HG02973 (cell line): ENCODE measurements around the gene CPAMD8.
"Not testable (repeated sequence)": the region's sequence is repeated elsewhere in the genome, so short reads cannot be mapped to it uniquely, and the experiment has no call there.

Source experiments
- ATAC-seq: cut with Tn5 transposase; IDR thresholded peaks from one replicate; pipeline ENCODE4 v1.9.1; 2021; ENCODE audit warnings: moderate library complexity; ENCODE audit not compliant: unreplicated experiment

Gene CPAMD8

DNA sequence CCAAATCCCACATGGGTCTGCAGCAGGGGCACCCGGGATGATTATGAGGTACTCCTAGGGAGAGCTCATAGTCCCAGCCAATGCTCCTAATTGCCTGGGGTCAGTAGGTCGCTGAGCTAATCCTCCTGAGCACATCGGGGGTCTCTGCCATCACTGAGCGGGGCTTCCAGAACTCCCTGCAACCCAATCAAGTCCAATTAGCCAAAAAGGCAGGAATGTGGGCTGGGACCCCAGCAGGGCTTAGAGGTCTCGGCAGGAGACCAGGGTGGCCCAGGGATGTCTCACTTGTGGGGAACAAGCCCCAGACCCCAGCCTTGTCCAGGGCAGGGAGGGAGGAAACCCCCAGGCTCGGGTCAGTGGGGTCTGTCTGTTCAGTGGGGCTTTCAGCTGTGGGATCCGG lies 17.1 kb upstream of the CPAMD8 start:
- ATAC-seq: no peak

DNA sequence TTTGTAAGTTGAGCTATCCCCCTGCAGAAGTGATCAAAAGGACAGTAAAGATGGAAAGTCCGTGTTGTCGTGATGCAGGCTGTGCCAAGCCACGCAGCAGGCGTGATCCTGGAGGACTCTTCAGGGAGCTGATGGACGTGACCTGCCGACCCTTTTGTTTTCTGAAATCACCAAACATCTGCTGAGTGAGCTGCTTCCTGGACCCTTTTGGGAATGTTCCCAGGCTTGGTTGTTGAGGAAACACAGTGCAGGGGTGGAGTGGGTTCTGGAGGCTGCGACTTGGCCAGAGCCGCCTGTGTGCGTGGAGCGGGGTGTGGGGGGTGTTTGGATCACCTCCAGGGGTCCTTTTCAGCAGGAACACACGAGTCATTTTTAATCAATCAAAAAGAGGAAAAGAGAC lies 15.4 kb upstream of the CPAMD8 start:
- ATAC-seq: no peak

DNA sequence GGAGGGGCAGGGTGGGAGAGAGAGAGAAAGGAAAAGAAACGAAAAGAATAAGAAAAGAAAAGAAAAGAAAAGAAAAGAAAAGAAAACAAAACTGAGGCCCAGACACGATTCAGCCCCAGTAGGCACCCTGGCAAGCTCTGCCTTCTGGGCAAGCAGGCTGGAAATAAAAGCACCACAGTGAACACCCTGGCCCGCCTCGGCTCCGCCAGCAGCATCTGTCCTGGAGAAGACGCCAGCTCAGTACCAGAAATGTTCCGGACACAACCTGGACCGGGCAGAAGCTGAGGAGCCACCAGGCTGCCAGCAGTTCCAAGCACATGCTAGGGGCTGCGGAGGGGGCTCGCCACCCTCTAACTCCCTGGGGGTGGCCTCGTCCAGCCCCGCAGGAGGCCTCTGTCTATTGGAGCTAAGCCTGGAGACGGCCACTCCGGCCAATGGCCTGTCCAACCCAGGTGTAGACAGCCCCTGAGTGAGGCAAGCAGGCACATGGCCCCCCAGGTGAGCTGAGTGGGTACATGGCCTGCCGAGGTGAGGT lies 11.4 kb upstream of the CPAMD8 start:
- ATAC-seq: no peak

DNA sequence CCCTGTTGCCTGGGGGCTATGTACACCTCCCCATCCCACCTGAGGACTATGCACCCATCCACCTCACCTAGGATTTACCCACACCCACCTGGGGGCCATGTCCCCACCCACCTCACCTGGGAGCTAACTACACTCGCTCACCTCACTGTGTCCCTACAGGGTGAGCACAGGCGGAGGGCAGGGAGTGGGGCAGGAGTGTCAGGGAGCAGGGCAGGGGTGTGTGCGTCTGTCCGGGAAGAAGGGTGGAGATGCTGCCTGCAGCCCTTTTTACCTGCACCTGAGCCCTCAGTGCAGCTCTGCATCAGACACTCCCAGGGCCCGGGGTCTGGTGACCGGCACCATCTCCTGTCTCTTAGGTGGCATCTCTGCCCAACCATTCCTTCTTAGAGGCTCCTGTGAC lies 10.6 kb upstream of the CPAMD8 start:
- no peak for ATAC-seq

DNA sequence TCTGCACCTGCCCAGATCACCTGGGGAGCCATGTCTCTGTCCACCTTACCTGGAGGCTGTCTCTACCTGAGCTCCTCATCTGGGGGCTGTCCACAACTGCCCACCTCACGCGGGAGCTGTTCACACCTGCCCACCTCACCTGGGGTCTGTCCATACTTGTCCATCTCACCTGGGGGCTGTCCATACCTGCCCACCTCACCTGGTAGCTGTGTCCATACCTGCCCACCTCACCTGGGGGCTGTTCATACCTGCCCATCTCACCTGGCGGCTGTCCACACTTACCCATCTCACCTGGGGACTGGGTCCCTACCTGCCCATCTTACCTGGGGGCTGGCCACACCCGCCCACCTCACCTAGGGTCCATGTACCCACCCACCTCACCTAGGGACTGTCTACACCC lies 10.0 kb upstream of the CPAMD8 start:
- no peak for ATAC-seq

DNA sequence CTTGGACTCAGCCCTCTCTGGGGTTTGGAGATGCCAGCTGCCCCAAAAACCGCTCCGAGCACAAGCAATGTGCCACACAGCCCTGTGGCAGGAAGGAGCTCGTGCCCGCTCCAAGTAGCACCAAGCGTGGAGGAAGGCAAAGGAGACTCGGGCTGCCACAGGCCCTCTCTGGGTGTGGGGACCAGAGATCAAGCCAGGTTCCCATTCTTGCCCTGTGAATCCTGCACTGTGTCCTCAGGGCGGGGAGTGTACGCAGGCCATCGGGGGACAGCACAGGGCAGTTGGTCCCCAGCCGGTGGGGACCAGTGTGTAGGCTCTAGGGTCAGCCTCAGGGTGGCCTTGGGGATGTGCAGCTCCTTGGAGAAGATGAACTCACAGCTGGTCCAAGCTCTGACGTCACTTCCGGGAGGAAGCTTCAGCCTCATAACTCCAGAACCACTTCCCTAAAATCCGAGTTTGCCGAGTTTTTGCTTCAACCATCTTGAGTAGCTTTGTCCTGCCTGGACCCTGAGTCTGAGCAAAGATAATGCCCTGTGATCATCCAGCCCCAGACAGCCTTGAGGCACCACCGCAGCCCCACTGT lies 9.3 kb upstream of the CPAMD8 start:
- ATAC-seq: no peak

DNA sequence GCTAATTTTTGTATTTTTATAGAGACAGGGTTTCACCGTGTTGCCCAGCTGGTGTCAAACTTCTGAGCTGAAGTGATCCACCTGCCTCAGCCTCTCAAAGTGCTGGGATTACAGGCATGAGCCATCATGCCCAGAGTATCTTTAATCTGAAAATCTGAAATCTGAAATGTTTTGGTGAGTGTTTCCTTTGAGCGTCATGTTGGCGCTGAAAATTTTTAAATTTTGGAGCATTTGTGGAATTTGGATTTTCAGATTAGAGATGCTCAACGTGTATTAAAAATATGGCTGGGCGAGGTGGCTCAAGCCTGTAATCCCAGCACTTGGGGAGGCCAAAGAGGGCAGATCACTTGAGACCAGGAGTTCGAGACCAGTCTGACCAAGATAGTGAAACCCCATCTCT lies 5.1 kb upstream of the CPAMD8 start:
- ATAC-seq: no peak

DNA sequence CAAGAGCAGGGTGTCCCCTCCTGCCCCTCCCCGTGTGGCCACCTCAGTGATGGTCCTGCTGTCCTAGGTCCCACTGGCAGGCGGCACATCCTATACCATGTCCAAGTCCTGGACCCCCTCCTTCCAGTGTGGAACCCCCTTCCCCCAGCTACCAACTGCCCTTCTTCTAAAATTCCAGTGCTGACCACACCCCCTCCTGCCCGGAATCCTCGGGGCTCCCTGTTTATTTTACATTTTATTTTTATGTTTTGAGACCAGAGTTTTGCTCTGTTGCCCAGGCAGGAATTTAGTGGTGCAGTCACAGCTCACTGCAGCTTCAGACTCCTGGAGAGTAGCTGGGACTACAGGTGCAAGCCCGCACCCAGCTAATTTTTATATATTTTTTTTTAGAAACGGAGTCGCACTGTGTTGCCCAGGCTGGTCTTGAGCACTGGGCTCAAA lies 945 bp upstream of the CPAMD8 start:
- no peak for ATAC-seq

DNA sequence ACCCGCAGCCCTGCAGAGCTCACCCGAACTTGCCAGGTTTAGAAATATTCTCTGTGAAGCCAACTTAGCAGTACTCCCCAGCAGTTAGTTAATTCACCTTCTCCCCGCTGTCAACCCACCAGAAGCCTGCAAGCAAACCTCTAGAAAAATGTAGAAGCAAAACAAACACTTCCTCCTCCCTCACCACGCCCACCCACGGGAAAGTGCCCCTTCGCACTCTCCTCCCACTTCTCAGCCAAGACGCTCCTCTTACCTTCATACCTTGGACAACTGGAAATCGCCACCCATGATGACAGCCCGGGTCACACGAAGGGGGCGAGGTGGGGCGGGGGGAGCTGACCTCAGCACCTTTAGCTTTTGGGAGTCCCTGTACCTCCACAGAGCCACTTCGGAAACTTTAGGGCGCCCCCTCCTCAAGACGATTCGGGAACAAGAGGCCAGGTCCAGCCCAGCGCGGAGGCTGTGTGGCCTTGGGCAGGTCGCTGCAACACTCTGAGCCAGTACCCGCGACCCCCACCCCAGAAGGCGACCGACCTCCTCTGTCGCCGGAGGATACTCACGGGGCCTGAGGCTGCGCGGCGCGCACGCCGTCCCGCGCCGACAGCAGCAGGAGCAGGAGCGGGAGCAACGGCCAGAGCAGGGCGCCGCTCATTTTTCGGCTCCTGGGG lies 485 bp downstream of the CPAMD8 start:
- ATAC-seq: no peak

DNA sequence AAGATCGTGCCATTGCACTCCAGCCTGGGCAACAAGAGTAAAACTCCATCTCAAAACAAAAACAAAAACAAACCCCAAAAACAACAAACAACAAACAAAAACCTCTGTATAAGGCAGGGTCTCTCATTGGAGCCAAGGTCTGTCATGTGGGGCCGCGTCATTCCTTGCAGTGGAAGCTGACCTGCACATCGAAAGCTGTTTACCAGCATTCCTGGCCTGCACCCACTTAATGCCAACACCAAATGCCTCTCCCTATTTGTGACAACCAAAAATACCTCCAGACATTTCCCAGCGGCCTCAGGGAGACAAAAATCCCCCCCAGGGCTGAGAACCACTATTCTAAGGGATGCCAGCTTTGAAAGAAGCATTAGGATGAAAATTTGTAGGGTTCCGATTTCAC lies 1.2 kb downstream of the CPAMD8 start:
- no peak for ATAC-seq

DNA sequence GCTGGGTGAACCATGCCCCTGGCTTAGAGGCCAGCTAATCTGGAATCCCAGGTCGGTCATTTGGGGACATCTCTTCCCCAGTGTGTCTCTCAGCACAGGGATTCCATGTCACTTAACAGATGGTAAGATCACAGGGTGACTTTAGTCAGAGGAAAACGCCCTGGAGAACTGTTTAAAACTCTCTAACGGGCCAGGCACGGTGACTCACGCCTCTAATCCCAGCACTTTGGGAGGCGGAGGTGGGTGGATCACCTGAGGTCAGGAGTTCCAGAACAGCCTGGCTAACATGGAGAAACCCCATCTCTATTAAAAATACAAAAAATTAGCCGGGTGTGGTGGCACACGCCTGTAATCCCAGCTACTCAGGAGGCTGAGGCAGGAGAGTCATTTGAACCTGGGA lies 1.7 kb downstream of the CPAMD8 start:
- not testable (repeated sequence) for ATAC-seq

DNA sequence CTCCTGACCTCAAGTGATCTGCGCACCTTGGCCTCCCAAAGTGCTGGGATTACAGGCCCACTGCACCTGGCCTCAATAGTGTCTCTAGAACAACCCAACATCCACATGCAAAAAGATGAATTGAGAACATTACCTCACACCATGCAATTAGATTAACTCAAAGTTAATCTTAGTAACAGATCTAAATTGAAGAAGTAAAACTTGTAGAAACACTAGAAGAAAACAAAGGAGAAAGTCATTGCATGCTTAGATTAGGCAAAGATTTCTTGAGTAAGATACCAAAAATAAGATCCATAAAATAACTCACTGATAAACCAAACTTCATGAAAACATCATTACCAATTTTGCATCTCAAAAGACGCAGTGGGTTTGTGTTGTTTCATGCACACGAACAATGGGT lies 2.8 kb downstream of the CPAMD8 start:
- no peak for ATAC-seq

DNA sequence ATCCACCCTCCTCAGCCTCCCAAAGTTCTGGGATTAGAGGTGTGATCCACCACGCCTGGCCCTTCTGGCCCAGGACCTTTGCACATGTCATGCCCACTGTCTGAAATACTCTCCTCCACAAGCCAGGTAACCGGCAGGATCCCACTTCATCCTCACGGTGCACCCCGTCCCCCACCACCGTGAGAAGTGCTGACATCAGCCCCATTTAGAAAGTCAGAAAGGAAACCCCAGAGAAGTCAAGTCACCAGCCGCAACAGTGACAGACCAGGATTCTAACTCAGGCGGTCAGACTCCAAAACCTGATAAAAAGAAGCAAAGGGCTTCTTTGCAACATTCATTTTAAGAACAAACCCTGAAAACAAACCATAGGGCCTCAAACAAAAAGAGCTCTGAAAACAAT lies 3.9 kb downstream of the CPAMD8 start:
- ATAC-seq: no peak

DNA sequence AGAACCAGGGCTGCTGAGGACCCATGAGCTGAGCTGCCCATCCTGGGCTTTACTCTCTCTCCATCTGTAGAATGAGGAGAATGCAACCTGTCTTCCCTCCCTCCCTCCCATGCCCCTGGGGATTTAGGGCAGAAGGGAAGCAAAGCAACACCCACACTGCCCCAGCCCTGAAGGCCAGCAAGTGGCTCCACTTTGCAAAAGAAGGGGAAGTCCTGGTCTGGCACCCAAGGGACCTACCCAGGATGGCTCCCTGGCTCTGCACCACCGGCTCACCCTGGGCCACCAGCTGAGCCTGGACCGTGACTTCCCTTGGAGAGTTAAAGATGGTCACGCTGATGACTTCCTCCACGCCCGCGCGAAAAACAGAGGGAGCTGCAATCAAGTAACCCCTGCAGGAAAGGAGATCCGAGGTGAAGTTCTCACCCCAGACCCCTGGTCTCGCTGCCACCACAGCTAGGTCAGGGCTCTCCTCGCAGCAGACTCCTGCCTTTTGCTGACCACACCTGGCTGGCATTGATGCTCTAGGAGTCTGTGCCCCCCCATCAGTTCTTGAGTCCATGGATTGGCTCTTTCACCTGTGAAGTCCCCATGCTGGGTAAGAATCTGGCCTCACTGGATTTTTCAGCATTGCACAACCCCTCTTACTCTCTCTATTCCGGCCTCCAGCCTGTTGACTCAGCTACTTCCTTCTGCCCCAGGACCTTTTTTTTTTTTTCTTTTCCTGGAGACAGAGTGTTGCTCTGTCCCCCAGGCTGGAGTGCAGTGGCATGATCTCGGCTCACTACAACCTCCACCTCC lies 4.6 kb downstream of the CPAMD8 start:
- ATAC-seq: no peak

DNA sequence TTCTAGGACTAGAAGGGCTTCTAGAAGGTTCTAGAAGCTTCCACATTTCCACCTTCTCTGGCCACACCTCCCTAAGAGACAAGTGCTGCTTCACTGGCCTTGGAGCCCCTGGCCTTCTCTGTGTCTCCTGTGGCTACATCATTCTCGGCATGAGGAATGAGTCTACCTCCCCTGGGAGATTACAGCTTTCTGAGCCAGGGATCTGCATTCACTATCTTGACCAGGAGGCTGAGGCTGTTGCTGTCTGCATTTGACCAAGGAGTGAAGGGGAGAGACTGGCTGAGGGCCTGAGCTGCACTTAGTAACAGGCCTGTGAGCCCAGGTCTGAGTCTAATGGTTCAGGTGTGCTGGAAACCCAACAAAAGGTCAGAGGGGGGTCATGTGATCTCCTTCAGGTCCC lies 5.3 kb downstream of the CPAMD8 start:
- ATAC-seq: no peak

DNA sequence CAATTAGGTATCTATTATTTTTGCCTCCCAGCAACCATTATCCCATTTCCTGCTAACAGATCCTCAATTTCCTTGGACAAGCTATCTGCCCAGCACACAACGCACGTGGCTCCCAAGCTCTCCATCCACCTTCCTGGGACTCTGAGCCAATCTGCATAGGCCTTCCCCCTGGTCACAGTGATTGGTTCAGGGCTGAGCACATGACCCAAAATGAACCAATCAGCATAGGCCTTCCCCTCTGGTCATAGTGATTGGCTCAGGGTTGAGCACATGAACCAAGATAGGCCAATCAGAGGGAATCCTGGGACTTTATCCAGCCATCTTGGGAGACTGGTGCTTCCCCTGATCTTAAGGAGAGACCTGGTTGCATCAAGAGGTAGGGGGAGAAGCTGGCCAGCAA lies 5.8 kb downstream of the CPAMD8 start:
- ATAC-seq: no peak

DNA sequence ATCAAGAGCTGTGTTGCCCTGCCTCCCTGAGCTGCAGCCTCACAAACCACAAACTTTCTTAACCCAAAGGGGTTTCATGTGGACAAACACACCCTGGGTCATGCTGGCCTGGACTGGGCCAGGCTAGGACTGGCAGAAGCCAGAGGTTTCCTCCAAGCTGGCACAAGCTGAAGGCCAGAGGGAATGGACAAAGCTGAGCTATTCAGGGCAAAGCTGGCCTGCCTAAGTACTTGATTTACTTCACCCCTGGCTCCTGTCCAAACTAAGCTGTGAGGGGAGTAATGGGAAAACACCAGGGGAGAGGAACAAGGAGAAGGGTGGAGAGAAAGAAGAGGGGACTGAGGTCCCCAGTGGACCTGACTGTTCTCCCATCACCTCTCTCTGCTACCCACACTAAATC lies 6.2 kb downstream of the CPAMD8 start:
- ATAC-seq: no peak

DNA sequence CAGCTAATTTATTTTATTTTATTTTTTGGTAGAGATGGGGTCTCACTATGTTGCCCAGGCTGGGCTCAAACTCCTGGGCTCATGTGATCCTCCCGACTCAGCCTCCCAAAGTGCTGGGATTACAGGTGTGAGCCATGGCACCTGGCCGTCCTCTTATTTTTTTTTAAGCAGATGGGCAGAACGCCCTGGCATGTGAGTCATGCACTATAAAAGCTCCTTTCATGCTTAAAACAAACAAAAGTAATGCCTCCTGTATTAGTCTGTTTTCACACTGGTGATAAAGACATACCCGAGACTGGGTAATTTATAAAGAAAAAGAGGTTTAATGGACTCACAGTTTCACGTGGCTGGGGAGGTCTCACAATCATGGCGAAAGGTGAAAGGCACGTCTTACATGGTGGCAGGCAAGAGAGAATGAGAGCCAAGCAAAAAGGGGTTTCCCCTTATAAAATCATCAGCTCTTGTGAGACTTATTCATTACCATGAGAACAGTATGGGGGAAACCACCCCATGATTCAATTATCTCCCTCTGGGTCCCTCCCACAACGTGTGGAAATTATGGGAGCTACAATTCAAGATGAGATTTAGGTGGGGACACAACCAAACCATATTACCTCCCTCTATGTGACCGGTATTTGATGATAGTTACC lies 12.3 kb downstream of the CPAMD8 start:
- not testable (repeated sequence) for ATAC-seq

DNA sequence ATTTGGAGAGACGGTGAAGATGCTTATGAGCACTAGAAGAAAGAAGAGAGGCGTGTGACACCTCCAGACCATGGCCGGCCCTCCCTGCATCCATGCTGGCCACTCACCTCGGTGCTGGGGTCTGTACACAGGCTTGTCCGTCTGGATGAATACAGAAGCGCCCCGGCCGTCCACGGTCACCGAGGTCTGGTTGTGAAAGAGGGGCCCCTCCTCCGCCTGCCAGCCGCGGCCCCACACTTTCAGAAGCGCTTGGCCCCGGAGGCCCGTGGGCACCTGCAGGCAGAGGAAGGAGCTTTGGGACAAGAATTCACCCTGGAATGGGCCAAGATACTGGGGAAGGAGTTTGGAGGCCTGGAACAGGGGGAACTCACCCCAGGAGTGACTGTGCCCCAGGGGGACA lies 15.1 kb downstream of the CPAMD8 start:
- ATAC-seq: no peak

DNA sequence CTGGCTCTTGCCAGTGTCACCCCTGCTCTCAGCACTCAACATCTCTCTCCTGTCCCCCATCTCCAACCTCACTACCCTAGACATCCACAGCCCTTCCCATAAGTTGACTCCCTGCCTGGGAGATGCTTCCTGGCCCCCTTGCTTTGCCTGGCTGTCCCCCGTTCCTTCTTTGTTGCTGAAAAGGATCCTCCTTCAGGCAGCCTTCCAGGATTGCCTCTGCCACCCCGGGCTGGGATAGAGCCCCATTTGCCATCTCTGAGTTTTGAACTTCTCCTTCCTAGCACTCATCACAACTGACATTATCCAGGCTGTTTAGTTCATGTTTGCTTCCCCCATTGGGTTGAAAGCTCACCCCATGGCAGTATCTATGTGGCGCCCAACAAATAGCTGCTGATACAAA lies 20.0 kb downstream of the CPAMD8 start:
- no peak for ATAC-seq

DNA sequence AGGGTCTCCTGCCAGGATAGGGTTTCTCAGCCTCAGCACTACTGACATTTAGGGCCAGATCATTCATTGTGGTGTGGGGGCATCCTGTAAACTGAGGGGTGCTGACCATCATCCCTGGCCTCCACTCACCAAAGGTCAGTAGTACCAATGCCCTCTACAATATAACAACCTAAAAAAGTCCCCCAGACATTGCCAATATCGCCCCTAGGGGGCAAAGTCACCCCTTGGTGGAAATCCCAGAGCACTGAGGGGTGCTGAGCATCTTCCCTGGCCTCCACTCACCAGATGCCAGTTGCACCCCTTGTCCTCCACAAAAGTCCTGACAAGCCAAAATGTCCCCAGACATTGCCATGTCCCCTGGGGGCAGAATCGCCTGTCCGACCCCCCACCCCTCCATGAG lies 21.6 kb downstream of the CPAMD8 start:
- ATAC-seq: no peak

DNA sequence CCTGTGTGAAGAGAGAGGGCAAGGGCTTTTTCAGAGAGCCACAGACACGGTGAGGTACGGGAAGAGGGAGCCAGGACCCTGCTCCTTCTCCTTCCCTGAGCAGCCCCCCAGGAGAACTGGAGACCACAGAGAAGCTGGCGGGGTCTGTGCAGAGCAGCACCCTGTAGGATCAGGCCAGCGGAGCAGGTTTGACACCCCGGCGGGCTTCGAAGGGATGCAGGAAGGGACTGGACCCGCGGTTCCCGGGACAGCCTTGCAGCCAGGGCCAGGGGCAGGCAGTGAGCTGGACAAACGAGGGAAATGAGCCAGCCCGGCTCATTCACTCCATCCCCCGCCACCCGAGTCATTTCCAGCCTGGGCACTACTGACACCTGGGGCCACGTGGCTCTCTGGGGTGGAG lies 22.2 kb downstream of the CPAMD8 start:
- ATAC-seq: no peak
